MV-4-11 (cell line): Measurements from ENCODE around the gene MORC3.
"Not testable (repeated sequence)": the region's sequence is repeated elsewhere in the genome, so short reads cannot be mapped to it uniquely, and the experiment has no call there.

ENCODE experiments used
- DNase-seq: peaks from one replicate; lab custom pipeline; 2025; lab: John Stamatoyannopoulos, UW

Gene MORC3

GRCh38 chr21:36386031-36386642 lies 66.1 kb downstream of the MORC3 start:
- peak; percentile 13 for DNase-seq

GRCh38 chr21:36388096-36388495 lies 68.1 kb downstream of the MORC3 start:
- DNase-seq = no peak

GRCh38 chr21:36388835-36389234 lies 68.8 kb downstream of the MORC3 start:
- DNase-seq = no peak

GRCh38 chr21:36391649-36392048 lies 71.7 kb downstream of the MORC3 start:
- DNase-seq = not testable (repeated sequence)

GRCh38 chr21:36395353-36396111 lies 75.5 kb downstream of the MORC3 start:
- DNase-seq = no peak

DNA sequence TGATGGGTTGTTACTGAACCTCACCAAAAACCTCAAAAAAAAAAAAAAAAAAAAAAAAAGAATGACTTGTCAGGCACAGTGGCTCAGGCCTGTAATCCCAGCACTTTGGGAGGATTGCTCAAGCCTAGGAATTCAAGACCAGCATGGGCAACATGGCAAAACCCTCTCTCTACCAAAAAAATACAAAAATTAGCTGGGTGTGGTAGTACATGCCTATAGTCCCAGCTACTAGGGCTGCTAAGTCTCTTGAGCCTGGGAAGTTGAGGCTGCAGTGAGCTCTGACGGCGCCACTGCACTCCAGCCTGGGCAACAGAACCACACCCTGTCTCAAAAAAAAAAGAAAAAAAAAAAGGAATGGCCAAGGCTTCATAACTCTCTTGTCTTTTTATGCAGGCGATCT lies 76.3 kb downstream of the MORC3 start:
- DNase-seq = no peak

GRCh38 chr21:36396971-36397370 lies 77.0 kb downstream of the MORC3 start:
- no peak for DNase-seq

DNA sequence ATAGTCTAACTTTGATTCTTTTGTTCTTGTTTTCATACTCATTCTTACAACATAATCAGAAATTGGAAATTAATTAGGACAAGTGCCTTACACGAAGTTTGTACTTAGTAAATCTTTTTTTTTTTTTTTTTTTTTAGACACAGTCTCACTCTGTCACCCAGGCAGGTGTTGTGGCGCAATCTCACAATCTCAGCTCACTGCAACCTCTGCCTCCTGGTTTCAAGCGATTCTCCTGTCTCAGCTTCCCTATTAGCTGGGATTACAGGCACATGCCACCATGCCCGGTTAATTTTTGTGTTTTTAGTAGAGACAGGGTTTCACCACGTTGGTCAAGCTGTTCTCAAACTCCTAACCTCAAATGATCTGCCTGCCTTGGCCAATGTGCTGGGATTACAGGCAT lies 77.6 kb downstream of the MORC3 start:
- no peak for DNase-seq

GRCh38 chr21:36399736-36400135 lies 79.7 kb downstream of the MORC3 start:
- DNase-seq = not testable (repeated sequence)

- DNase-seq = no peak
Measured at GRCh38 chr21:36400719-36401118, 80.7 kb downstream of the MORC3 start.

DNA sequence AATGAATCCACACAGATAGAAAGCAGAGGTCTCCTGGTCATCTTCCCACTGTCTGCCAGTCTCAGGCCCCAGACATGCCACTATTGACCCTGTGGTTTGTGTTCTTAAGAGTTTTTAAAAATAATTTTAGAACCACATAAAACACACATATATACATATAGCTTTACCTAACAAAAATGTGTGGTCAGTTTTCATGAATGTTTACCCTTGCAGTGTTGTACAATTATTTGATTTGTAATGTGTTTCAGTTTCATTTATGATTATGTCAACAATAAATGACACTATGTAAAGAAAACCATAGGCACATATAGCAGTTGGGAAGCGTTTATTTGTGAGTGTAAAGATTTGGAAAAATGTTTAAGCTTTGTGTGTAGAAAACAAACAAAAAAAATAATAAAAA lies 82.3 kb downstream of the MORC3 start:
- no peak for DNase-seq

DNA sequence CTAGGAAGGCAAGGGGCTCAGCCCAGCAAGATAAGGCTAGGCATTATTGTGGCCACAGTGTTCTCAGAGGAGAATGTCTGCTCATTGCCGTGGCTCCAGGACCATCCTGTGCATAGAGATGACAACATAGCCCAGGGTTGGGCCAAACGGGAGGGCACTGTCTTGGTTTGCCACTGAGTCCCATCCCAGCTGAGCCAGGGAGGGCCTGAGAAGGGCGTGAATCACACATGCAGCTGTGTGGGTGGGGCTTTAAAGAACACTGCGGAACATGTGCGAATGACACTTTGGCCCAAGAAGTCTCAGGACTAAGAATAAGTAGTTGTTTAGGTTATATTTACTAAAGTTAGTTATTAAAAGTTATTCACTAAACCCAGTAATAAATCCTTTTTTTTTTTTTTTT lies 83.7 kb downstream of the MORC3 start:
- DNase-seq = no peak

DNA sequence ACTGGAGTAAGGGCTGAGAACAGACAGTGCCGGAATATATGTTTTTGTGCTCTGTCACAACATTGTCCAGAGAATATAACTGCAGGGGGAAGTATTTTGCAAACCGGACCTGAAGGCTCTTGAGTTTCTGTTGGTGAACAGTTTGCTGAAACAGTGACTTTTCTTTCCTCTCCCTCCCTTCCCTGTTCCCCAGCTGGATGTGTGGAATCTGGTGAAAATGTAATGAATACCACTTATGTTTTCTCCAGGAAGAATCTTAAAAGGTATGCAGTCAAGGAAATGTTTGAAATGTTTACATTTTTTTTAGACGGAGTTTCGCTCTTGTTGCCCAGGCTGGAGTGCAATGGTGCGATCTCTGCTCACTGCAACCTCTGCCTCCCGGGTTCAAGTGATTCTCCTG lies 88.6 kb downstream of the MORC3 start:
- DNase-seq = no peak

DNA sequence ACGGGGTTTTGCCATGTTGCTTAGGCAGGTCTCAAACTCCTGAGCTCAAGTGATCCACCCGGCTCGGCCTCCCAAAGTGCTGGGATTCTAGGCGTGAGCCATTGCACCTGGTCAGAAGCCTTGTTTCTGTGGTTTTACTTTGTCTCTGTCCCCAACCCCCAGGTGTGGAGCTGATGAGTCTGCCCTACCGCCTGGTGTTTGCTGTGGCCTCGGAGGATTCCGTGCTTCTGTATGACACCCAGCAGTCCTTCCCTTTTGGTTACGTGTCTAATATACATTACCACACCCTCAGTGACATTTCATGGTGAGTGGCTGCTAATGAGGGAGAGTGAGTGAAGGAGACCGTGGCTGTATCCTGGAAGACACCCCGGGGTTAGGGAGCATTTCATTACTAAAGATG lies 91.3 kb downstream of the MORC3 start:
- no peak for DNase-seq

DNA sequence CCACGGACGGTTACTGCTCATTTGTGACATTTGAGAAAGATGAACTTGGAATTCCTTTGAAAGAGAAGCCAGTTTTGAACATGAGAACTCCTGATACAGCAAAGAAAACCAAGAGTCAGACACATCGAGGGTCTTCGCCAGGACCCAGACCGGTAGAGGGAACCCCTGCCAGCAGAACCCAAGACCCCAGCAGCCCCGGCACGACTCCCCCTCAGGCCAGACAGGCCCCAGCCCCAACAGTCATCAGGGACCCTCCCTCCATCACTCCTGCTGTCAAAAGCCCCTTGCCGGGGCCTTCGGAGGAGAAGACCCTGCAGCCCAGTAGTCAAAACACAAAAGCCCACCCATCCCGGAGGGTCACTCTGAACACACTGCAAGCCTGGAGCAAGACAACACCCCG lies 92.9 kb downstream of the MORC3 start:
- no peak for DNase-seq

- DNase-seq = no peak
Measured at GRCh38 chr21:36415375-36415774, 95.4 kb downstream of the MORC3 start.

DNA sequence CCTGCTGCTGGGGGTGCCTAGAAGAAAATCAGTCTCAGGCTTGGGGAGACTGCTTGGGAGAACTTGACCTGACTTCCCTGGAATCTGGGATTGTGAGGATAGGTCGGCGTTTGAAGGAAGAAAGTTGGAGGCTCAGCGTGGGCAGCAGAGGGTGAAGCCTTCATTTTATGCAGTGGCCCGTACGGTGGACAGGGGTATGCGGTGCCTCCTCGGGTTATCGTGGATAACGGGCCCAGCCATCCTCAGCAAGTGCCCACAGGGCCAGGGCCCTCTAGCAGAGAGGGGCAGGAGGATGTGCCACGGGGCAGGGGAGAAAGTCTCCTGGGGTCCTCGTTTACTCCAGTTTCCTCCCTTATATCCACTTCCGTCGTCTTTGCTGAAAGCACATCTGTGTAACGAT lies 99.2 kb downstream of the MORC3 start:
- DNase-seq = no peak

DNA sequence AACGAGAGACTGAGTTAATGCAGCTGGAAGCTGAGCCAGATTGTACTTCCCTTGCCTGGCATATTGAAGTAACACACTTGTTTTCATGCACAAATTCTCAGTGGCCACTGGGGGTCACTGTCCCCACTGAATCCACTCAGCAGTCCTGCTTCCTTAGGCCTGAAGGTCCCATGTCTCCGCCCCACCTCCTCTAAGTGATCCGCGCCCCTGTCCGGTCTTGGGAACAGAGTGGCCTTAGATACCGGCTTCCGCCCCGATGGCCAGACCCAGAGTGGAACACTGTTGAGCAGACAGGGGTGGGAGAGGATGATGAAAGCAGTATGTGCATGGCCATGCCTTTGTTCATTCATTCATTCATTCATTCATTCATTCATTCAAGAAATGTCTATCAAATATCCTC lies 100.0 kb downstream of the MORC3 start:
- DNase-seq = peak; percentile 65

DNA sequence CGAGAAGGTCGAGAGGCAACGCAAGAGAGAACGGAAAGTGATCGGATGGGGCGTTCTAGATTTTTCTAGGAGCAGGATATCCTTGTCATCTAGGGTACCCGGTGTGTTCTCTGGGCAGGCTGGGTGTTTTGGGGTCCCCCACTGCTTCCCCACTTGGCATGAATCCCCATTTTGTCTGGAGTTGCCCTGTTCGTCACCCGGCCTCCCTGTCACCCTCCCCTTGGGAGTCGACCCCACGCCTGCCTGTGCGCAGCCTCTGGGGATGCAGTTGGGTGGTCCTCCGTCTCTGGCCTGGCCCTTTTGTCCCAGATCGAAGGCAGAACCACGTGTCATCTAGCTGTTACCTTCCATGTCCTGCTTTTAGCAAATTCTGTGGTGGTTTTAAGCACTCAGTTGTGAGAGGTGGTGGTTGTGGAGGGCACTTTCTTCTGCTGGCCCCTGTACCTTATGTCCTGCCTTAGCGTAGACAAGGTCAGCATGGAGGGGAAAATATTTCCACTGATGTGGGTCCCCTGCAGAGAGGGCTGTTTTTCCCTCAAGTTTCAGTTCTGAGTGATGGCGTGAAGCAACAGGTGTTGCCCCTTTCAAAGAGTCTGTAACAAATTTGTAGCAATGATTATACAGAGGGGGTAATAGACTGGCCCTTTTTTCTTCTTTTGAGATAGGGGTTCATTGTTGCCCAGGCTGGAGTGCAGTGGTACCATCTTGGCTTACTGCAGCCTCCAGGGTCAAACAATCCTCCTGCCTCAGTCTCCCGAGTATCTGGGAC lies 100.8 kb downstream of the MORC3 start:
- DNase-seq = no peak

GRCh38 chr21:36422279-36423098 lies 102.5 kb downstream of the MORC3 start:
- peak; percentile 28 for DNase-seq

DNA sequence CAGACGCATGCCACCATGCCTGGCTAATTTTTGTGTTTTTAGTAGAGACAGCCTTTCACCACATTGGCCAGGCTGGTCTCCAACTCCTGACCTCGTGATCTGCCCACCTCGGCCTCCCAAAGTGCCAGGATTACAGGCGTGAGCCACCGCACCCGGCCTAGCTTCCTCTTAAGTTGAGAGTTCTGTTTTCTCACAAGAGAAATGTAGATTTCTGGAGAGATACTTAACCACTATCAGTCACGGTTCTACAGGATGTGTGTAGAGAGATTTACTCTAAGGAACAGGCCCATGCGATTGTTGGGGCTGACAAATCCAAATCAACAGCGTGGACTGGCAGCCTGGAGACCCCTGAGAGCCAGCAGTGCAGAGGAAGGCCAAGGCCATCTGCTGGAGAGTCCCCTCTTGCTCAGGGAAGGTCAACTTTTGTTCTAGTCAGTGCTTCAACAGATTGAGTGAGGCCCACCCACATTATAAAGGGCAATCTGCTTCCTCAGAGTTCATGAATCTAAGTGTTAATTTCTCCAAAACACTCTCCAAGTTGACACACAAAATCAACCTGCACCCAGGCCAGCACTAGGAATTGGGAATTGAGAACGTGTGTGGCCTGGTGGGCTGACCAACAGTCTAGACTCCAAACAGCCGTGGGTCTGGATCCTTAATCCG lies 103.9 kb downstream of the MORC3 start:
- DNase-seq = no peak

DNA sequence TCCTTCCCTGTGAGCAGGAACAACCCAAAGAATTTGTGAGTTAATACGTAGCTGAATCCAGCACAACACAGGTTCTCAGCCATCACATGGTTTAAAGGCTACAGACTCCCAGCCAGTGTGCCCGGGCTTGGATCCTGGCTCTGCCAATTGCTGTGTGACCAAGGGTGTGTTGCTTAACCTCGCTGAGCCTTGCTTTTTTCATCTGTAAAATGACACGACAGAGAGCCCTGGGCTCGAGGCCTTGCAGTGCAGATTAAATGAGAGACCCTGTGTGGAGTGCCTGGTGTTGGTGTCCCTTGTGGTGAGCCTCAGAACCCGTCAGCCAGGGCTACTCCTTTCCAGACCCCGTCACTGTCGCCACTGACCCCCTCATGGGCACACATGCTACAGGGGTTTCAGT lies 104.6 kb downstream of the MORC3 start:
- DNase-seq = no peak
